Esophagus squamous epithelium (tissue), 4 donors: ENCODE results near the gene ACSL4.
"Not testable (repeated sequence)": the region's sequence is repeated elsewhere in the genome, so short reads cannot be mapped to it uniquely, and the experiment has no call there.

Experiments used
- POLR2A ChIP-seq, 4 donors: fragments of 450-650 bp; IDR thresholded peaks; one replicate each; pipeline ENCODE4 v1.6.1; 2017; ENCODE audit warnings: antibody characterized with exemption in 4 of 4, mild to moderate bottlenecking in 4 of 4, moderate library complexity in 3 of 4
- TF ChIP-seq, protein P1 (sequence below), 6 experiments: fragments of 450-650 bp in 4 of 6; fragments of 200-600 bp in 2 of 6; sonication (generic) in 2 of 6; IDR thresholded peaks; one replicate each; pipeline ENCODE4 v1.5.1; 2016 to 2019; ENCODE audit warnings: antibody characterized with exemption in 6 of 6, mild to moderate bottlenecking in 4 of 6, moderate library complexity in 4 of 6

DNA sequence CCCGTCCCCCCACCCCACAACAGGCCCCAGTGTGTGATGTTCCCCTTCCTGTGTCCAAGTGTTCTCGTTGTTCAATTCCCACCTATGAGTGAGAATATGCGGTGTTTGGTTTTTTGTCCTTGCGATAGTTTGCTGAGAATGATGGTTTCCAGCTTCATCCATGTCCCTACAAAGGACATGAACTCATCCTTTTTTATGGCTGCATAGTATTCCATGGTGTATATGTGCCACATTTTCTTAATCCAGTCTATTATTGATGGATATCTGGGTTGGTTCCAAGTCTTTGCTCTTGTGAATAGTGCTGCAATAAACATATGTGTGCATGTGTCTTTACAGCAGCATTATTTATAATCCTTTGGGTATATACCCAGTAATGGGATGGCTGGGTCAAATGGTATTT lies 75.7 kb downstream of the ACSL4 start:
- not testable (repeated sequence) for TF ChIP-seq POLR2A (IDR thresholded peaks at IDR 0.05)
- TF ChIP-seq, protein P1, sequence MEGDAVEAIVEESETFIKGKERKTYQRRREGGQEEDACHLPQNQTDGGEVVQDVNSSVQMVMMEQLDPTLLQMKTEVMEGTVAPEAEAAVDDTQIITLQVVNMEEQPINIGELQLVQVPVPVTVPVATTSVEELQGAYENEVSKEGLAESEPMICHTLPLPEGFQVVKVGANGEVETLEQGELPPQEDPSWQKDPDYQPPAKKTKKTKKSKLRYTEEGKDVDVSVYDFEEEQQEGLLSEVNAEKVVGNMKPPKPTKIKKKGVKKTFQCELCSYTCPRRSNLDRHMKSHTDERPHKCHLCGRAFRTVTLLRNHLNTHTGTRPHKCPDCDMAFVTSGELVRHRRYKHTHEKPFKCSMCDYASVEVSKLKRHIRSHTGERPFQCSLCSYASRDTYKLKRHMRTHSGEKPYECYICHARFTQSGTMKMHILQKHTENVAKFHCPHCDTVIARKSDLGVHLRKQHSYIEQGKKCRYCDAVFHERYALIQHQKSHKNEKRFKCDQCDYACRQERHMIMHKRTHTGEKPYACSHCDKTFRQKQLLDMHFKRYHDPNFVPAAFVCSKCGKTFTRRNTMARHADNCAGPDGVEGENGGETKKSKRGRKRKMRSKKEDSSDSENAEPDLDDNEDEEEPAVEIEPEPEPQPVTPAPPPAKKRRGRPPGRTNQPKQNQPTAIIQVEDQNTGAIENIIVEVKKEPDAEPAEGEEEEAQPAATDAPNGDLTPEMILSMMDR (IDR thresholded peaks at IDR 0.05), result not testable (repeated sequence)
